Activated B cell treated with CpG ODN at 0.5 μM for 24 hours (primary cell): ENCODE results near the gene WDR17. TPM values are rescaled to one million over a fixed set of nuclear protein-coding genes. Genes with fewer than 3 reads are reported as not detected.
"Not testable (repeated sequence)": the region's sequence is repeated elsewhere in the genome, so short reads cannot be mapped to it uniquely, and the experiment has no call there.

Experiments
- ATAC-seq: fragments of 200-7000 bp; cut with Tn5 transposase; one replicate; pipeline ENCODE4 v1.10.0; 2021; ENCODE audit warnings: low read depth, mild to moderate bottlenecking, moderate library complexity
- CTCF ChIA-PET: fragments of 350-600 bp; sonication (Branson Sonifier 250); formaldehyde crosslinking; loops from one replicate; lab custom pipeline; 2021; ENCODE audit warnings: antibody characterized with exemption; lab: Charles Lee
- POLR2A ChIA-PET: fragments of 350-600 bp; sonication (Branson Sonifier 250); formaldehyde crosslinking; loops from one replicate; lab custom pipeline; 2021; ENCODE audit warnings: antibody characterized with exemption; lab: Charles Lee
- DNase-seq: peaks from one replicate; pipeline ENCODE4 v3.0.0; 2022
- H3K27ac Mint-ChIP-seq: one replicate; pipeline ENCODE4 v1.8.0; 2020; ENCODE audit warnings: mixed read lengths
- H3K27me3 Mint-ChIP-seq: one replicate; pipeline ENCODE4 v1.8.0; 2021; ENCODE audit warnings: mixed read lengths
- H3K36me3 Mint-ChIP-seq: one replicate; pipeline ENCODE4 v1.8.0; 2021; ENCODE audit warnings: low read depth, mixed read lengths
- H3K4me1 Mint-ChIP-seq: one replicate; pipeline ENCODE4 v1.8.0; 2021; ENCODE audit warnings: mixed read lengths
- H3K4me3 Mint-ChIP-seq: one replicate; pipeline ENCODE4 v1.8.0; 2020; ENCODE audit warnings: mild to moderate bottlenecking, mixed read lengths
- H3K9me3 Mint-ChIP-seq: one replicate; pipeline ENCODE4 v1.8.0; 2020; ENCODE audit warnings: mixed read lengths
- intact Hi-C: fragments of 100-400 bp; cut with micrococcal nuclease; formaldehyde crosslinking; loops from one replicate; pipeline ENCODE4 v1.15.1; 2024
- total RNA-seq: library from RNA; stranded (reverse); gene quantifications from 2 replicates; pipeline ENCODE4 v1.2.3, GENCODE V29; 2022
- TF ChIP-seq, protein P1 (sequence below): fragments of 200-600 bp; IDR thresholded peaks from one replicate; pipeline ENCODE4 v1.8.0; 2022; ENCODE audit warnings: antibody characterized with exemption, mild to moderate bottlenecking

WDR17 gene
- total RNA-seq, 1 donor from 2014 or later, result 6.2 TPM

DNA sequence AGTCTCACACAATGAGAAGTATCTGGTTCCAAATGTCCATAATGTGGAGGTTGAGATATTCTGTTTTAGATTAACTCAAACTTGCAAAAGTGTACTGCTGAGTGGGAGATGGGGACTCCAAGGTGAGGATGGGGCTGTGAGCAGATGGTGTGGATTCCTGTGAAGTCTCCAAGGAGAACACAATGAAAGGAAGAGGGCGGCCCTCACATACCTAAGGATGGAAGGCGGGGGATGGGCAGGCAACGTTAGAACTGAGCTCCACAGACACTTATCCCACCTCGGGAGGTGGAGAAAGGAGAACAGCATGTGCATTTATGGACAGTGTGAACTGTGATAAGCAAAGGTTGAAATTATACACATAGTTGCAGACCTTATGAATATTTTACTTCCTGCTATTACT is 139.7 kb downstream of the WDR17 start:
- DNase-seq (no peak), ATAC-seq (no peak)
- no peaks in the 10 kb centered on the region for H3K9me3 Mint-ChIP-seq
- H3K27me3 Mint-ChIP-seq, result peaks cover 33% of the 10 kb centered on the region
- no peaks in the 10 kb centered on the region for H3K4me1 Mint-ChIP-seq
- no peak overlapping the region for H3K27ac Mint-ChIP-seq
- H3K4me3 Mint-ChIP-seq, result no peak overlapping the region
- ChIA-PET CTCF (no interaction called here), POLR2A (no interaction called here)
- TF ChIP-seq, protein P1, sequence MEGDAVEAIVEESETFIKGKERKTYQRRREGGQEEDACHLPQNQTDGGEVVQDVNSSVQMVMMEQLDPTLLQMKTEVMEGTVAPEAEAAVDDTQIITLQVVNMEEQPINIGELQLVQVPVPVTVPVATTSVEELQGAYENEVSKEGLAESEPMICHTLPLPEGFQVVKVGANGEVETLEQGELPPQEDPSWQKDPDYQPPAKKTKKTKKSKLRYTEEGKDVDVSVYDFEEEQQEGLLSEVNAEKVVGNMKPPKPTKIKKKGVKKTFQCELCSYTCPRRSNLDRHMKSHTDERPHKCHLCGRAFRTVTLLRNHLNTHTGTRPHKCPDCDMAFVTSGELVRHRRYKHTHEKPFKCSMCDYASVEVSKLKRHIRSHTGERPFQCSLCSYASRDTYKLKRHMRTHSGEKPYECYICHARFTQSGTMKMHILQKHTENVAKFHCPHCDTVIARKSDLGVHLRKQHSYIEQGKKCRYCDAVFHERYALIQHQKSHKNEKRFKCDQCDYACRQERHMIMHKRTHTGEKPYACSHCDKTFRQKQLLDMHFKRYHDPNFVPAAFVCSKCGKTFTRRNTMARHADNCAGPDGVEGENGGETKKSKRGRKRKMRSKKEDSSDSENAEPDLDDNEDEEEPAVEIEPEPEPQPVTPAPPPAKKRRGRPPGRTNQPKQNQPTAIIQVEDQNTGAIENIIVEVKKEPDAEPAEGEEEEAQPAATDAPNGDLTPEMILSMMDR, result no peak
- H3K36me3 Mint-ChIP-seq, result no peaks in the 10 kb centered on the region
- intact Hi-C loops, result no loop called here

DNA sequence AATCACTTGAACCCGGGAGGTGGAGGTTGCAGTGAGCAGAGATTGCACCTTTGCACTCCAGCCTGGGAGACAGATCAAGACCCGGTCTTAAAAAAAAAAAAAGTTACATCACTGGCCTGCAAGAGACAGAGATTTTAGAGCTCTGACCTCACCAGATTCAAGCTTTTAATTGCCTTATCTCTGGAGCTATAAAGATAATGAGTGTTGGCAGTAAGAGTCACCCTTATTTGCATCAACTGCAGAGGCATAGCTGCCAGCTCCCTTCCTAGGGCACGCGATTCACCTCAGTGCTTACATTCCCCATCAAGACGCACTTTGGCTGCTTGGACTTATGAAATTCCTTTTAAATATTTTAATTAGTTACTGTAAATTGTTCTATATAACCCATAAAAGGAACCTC is 142.2 kb downstream of the WDR17 start:
- Mint-ChIP-seq H3K27ac (no peak overlapping the region), H3K9me3 (peaks cover 8% of the 10 kb centered on the region), H3K4me3 (no peak overlapping the region), H3K36me3 (no peaks in the 10 kb centered on the region), H3K27me3 (peaks cover 34% of the 10 kb centered on the region), H3K4me1 (no peaks in the 10 kb centered on the region)
- ATAC-seq, result no peak
- ChIA-PET POLR2A (no interaction called here), CTCF (no interaction called here)
- TF ChIP-seq, protein P1, result no peak
- DNase-seq, result no peak
- intact Hi-C loops, result no loop called here

DNA sequence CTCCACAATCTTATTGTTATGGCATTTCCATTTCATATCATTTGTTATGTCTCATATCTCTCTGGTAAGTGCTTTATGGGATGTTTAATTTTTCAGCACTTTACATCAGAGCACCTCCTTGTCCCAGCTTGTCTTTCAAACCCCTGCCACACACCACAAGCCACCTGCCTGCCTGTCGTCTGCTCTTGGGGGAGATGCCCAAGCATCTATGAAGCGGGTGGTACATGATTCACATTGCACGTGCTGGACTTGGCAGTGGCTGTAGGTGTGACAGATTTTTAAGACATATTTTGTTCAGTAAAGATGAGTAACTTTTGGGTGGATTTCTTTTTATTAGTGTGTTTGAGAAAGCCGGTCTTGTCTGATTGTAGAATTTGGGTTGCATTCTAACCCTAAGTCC is 143.9 kb downstream of the WDR17 start:
- ATAC-seq (no peak), DNase-seq (no peak)
- H3K27me3 Mint-ChIP-seq, result peaks cover 26% of the 10 kb centered on the region
- no peak overlapping the region for H3K27ac Mint-ChIP-seq
- no peak overlapping the region for H3K4me3 Mint-ChIP-seq
- H3K4me1 Mint-ChIP-seq, result no peaks in the 10 kb centered on the region
- intact Hi-C loops, result no loop called here
- peaks cover 8% of the 10 kb centered on the region for H3K9me3 Mint-ChIP-seq
- ChIA-PET POLR2A (no interaction called here), CTCF (no interaction called here)
- H3K36me3 Mint-ChIP-seq, result no peaks in the 10 kb centered on the region
- TF ChIP-seq, protein P1, result no peak

DNA sequence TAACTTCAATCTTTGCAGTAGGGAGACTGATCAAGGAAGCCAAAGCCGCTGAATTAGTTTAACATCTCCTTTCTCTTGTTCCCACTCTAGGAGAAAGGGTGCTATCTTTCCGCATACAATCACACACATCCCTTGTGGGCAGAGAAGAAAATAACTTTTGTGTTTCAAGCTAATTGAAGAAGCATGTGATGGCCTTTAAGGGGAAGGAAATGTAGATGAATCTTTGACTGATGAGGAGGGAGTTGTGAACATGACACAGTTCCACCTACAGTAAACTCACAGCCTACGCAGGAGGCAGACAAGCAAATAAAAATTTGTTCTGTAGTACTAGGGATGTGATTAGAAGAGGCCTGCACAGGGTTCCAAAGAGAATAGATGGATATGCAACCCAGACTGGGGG is 144.5 kb downstream of the WDR17 start:
- Mint-ChIP-seq H3K9me3 (peaks cover 8% of the 10 kb centered on the region), H3K4me3 (no peak overlapping the region), H3K4me1 (no peaks in the 10 kb centered on the region), H3K27me3 (peaks cover 26% of the 10 kb centered on the region), H3K36me3 (no peaks in the 10 kb centered on the region), H3K27ac (no peak overlapping the region)
- ChIA-PET POLR2A (no interaction called here), CTCF (no interaction called here)
- DNase-seq, result no peak
- TF ChIP-seq, protein P1, result no peak
- intact Hi-C loops, result no loop called here
- ATAC-seq, result no peak

DNA sequence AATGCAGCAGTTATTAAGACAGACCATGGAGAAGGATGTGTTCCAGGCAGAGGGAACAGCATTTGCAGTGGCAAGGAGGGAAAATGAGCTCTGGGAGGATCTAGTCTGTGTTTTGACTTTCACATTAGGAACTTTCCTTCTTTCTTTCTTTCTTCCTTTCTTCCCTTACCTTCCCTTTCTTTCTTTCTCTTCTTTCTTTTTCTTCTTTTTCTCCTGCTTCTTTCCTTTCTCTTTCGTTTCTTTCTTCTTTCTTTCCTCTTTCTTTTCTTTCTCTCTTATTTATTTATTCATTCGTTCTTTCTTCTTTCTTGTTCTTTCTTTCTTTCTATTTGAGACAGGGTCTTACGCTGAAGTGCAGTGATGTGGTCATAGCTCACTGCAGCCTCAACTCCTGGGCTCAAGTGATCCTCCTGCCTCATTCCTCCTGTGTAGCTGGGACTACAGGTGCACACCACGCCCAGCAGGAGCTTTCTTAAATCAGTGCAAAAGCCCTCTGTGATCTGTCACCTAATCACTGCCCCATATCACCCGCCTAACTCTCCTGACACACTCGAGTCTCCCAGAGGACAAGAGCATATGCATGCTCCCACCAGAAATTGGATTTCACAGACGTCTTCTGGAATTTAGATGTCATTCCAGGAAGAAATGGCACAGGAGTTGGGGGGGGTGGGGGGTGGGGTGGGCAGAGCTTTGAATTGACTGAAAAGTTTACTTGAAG is 145.1 kb downstream of the WDR17 start:
- ChIA-PET CTCF (no interaction called here), POLR2A (no interaction called here)
- TF ChIP-seq, protein P1, result no peak
- Mint-ChIP-seq H3K36me3 (no peaks in the 10 kb centered on the region), H3K4me3 (no peak overlapping the region), H3K9me3 (peaks cover 8% of the 10 kb centered on the region), H3K27ac (no peak overlapping the region), H3K27me3 (peaks cover 25% of the 10 kb centered on the region), H3K4me1 (no peaks in the 10 kb centered on the region)
- intact Hi-C loops, result no loop called here
- ATAC-seq (no peak), DNase-seq (no peak)

DNA sequence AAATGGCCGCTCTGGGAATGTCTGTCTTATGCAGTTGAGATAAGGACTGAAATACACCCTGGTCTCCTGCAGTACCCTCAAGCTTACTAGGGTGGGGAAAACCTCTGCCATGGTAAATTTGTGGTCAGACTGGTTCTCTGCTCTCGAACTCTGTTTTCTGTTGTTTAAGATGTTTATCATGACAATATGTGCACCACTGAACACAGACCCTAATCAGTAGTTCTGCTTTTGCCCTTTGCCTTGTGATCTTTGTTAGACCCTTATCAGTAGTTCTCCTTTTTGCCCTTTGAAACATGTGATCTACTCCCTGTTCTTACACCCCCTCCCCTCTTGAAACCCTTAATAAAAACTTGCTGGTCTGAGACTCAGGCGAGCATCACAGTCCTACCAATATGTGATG is 146.7 kb downstream of the WDR17 start:
- POLR2A ChIA-PET, result interaction anchor here (0.5 kb wide), 1 partner anchor 1258 kb away, joined by 3 read pairs; no protein-coding TSS in a partner anchor
- ATAC-seq, H3K27ac Mint-ChIP-seq, H3K4me1 Mint-ChIP-seq, DNase-seq, H3K9me3 Mint-ChIP-seq, H3K4me3 Mint-ChIP-seq, H3K36me3 Mint-ChIP-seq, intact Hi-C loops: not testable (repeated sequence)
- peaks cover 15% of the 10 kb centered on the region for H3K27me3 Mint-ChIP-seq
- CTCF ChIA-PET, result interaction anchor here (0.6 kb wide), 1 partner anchor 261 kb away, joined by 4 read pairs; no protein-coding TSS in a partner anchor
